ENCODE measurements around the gene HARBI1.
A peak's percentile ranks its signal among the peaks of the same experiment; 100 is the strongest.

The HARBI1 gene, protein sequence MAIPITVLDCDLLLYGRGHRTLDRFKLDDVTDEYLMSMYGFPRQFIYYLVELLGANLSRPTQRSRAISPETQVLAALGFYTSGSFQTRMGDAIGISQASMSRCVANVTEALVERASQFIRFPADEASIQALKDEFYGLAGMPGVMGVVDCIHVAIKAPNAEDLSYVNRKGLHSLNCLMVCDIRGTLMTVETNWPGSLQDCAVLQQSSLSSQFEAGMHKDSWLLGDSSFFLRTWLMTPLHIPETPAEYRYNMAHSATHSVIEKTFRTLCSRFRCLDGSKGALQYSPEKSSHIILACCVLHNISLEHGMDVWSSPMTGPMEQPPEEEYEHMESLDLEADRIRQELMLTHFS

DNA sequence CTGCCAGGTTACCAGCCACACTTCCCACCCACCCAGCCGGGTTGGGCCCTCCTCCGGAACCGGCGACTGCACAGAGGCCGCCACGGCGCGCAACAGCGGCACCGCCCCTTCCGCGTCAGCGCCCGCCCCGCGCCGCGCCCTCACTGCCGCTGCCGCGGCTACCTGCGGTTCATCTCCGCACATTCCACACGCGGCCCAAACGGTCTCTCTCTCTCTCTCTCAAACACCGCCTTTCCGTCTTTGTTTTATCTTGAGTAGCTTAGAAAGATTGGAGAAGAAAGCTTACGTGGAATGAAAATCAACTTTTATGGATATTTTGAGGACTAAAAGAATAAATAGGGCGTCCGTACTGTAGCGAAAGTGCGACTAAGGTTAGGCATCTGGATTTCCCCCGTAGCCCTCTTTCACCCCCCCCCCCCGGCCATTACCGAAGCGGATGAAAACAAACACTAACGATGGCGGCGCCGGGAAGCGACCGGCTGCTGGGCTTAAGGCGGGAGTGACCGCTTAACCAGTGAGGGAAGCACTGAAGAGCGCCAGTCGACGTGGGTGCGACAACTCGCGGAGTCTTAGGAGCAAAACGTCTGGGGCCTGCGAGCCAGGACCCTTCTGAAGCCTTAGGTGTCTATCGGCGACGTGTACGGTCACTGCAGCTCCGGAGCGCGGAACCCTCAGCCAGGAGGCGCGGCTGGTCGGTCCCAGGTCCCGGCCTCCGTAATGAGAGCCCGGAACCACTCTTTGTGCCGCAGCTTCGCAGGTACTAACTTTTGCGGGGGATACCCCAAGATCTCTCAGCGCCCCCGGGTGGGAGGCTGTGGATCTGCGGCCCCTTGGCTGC is at the start of gene HARBI1, which contains the start of gene ATG13:
Gene HARBI1 (minus strand): TSS at position 94 of the 838 bp plus-strand sequence. CDS start 990 bp downstream, outside the sequence.
Gene ATG13 (plus strand): TSS at position 420 of the 838 bp plus-strand sequence. CDS start 26,739 bp downstream, outside the sequence.
- peak; percentile 94 for DNase-seq

DNA sequence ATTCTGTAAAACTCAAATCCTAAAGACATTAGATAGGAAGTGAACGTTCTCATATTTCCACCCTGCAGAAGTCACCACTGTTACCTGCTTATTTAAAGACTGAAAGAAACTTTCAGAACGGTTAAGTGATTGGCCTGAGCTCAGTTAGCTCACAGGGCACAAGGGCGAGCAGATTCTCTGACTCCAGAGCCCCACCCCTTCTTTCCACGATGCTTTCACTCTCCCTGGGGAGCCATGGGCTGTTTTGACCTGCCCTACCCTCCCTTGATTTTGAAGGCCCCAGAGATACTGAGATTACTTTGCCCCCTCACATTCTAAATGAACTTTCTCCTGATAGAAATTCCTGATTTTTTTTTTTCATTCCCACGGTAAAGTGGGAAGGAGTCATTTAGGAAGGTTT is 49.5 kb upstream of the HARBI1 start:
- DNase-seq = no peak

DNA sequence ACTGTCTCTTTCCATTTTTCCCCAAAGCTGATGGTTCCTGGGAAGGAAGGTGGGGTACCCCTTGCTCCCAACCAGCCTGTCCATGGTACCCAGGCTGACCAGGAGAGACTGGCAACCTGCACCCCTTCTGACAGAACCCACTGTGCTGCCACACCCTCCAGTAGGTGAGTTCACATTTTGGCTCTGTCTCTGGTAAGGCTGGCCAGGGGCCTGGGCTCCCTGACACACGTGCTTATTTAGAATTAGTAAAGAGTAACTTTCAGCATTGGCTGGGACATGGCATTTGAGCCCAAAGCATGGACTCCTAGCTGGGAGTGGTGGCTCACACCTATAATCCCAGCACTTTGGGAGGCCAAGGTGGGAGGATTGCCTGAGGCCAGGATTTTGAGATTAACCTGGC is 48.3 kb upstream of the HARBI1 start:
- no peak for DNase-seq

DNA sequence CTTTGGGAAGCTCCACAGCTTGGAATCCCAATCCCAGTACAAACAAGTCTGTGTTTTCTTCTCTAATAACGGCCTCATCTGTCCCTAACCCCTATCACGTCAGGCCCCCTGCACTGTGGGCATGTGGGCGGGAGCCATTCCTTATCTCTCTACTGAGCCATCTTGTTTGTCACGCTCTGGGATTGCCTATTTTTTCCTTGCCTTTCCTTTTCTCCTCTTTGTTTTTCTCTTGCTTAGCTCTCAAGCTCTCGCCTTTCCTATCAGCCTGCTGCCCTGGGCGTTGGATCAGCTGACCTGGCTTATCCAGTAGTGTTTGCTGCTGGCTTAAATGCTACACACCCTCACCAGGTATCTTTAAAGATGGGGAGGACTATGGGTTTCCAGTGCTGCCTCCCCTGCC is 47.6 kb upstream of the HARBI1 start:
- no peak for DNase-seq

DNA sequence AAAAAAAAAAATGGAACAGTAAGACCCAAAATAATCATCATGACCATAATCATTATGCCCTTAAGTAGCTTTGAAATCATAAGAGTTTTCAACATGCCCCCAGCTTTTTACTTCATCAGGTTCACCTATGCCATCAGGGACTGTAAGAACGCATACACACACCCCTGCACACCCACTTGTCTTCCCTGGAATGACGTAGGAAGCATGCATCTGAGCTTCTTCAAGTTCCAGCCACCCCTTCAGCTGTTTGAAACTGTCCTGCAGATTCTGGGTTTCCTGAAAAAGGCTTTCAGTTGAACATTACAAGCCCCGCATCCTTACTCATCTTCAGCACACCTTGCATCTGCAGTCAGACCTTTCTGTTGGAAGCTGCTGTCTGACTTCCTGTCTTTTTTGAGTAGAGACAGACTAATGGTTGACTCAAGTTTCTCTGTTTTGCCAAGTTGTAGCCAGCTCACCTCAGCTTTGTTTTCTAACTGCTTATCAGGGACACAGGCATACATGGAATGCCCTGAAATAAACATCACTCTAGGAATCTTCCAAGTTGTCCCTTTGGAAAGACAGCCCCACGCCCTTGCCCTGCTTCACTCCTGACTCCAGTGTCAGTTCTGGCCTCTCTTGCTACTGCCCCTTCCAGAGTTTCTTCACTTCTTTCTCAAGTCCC is 46.4 kb upstream of the HARBI1 start:
- no peak for DNase-seq

DNA sequence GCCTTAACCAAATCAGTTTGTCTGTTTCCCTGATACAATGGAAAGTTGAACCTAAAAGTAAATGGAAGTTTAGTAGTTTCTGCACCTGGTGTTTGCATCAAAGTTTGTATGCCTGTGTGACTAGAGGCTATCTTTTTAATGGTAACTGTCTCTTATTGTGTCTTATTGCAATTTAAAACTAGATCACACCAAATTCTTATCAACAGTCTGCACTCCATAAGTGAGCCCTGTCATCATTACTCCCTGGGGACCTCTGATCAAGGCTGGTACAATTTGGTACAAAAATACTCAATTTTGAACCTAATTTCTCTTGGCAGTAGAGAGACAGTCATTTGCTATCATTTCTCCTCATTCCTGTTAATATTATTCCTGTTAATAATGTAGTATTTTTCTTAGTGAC is 45.3 kb upstream of the HARBI1 start:
- no peak for DNase-seq

DNA sequence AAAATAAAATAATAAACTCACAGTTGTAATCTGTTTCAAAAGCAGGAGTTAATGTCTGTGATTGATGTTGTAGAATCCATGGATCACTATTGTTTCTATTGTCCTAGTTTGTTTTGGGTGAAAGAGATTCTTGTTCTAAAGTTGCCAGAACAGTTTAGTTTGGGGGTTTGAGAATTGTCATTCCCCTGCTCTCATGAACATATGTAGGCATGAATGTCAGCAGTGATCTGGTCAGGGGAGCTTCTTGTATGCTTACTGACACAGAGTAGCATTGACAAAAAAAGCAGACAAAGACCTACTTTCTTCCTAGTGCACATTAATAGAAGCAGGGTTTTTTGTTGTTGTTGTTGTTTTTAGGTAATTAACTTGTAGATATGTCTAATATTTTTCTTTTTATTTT is 44.8 kb upstream of the HARBI1 start:
- DNase-seq = no peak

DNA sequence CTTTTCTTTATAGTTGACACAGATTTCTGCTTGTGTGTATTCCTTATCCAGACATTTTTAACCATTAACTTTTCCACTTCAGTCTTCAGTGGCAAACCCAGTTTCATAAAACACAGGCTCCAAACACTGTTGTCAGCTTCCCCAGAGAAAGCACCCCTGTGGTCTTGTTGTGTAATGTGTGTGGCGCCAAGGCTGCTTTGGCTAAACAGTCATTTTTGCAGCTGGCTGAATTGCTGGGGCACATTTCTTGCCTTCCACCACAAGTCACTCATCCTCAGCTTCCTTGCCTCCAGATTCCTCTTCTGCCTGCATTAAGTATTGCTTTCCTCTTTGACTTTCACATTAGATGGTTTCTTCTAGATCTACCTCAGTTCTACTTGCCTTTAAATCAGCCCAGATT is 42.9 kb upstream of the HARBI1 start:
- no peak for DNase-seq

DNA sequence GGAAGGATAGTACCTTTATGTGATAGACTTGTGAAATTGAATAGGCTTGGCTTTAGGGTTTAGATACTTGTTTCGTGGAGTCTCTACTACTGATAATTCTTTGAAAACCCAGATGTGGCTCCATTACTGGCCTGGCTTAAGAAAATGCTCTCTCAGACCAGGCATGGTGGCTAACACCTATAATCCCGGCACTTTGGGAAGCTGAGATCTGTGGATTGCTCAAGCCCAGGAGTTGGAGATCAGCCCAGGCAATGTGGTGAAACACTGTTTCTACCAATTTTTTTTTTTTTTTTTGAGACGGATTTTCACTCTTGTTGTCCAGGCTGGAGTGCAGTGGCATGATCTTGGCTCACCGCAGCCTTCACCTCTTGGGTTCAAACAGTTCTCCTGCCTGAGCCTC is 41.2 kb upstream of the HARBI1 start:
- DNase-seq = no peak

DNA sequence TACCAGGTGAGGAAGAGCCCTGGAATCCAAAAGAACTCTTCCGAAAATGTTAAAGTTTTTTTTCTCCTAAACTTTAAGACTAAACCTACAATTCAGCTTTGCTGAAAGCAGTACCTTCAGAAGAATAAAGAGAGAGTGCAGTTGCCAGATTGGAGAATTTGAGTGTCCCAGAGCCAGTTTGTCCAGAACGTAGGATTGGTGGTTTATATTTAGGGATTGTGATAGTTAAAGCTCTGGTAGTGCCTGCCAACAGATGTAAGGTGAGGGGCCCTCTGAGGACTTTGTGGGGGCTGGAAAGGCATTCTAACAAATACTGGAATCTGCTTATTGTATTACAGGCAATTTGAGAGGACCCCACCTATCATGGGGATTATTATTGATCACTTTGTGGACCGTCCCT is 40.2 kb upstream of the HARBI1 start:
- DNase-seq = no peak

DNA sequence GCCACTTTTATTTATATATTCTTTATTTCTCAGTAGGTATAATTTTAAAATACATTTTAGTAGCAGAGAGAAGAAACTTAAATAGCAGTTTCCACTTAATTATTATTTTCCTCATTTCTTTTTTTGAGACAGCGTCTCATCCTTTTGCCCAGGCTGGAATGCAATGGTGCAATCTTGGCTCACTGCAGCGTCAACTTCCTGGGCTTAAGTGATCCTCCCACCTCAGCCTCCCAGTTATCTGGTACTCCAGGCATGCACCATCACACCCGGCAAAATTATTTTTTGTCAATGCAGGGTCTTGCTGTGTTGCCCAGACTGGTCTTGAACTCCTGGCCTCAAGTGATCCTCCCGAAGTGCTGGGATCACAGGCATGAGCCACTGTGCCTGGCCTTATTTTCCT is 38.6 kb upstream of the HARBI1 start:
- no peak for DNase-seq

DNA sequence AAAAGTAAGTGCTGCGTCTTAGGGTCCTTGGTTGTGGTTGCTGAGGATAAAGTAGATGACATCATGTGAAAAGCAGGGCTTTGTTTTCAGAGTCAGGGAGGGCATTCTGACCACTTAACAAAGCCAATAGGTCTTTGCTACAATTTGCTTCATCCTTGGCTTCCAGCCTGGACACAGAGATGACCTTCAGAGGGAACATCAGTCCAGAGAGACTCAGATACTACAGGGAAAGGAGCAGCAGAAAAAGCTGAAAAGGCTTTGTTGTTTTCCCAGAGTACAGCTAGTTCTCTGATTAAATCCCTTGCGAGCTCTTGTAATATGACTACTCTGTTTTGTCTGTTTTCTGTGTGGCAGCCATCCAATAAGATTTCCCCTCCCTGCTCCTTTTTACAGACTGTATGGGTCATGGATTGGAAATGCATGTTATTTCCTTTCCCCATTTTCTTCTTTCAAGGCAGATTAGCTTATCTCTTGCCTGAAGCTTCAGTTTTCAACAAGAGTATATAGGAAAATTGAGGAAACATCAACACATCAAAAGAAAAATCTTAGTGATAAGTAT is 32.2 kb upstream of the HARBI1 start:
- no peak for DNase-seq

DNA sequence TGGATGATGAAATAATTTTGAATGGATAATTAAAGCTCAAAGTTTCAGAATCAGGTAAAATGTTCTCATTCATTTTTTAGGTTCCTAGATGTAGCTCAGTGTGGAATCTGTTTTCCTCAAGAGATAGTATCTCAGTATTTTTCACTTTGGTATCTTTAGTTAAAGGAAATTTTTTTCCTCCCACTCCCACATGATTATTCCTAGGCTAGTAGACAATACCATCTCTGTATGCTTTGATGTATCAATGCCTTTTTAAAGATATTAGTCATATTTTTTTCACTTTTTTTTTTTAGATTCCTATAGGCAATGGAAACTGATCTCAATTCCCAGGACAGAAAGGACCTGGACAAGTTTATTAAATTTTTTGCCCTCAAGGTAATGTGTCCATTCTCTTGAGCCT is 27.0 kb upstream of the HARBI1 start:
- DNase-seq = no peak

DNA sequence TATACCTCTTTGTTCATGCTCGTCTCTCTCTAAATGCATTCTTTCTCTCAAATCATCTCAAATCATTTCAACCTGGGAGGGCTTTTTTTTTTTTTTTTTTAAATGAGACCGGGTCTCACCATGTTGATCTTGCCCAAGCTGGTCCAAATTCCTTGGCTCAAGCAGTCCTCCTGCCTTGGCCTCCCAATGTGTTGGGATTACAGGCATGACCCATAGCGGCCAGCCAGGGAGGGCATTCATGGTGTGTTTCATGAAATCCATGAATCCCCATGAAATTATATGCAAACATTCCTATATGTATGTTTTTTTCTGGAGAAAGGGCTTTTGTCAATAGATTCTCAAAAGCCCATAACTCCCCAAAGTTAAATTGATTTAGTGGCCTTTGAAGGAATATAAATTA is 26.5 kb upstream of the HARBI1 start:
- no peak for DNase-seq

DNA sequence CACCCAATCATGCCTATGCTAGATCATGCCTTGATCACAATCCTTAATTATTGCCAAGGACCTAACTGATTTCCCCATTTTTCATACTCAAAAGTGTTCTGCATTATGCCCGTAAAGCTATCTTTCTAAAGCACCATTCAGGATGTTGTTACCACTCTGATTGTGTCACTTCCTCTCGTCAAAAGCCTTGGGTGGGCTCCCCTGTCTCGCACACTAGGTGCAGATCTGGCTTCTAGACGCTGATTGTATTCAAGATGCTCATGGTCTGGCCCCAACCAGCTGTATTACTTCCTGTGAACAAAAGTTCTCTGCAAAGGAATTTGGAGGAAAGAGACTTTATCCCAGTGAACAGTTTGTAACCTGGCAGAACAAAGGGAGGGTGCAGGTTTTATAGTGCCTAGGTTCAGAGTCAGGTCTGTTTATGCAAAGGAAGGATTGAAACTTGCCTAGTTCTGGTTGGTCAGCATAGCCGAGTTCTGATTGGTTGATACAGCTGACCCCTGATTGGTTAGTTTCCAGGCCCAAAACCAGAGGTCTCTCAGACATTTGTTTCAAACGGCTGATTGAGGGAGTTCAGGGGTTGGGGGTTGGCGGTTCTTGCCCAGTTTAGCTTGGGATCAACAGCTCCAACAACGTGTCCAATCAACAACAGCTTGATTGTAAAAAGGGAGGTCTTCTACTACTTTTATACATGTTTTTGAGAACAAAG is 25.8 kb upstream of the HARBI1 start:
- no peak for DNase-seq

DNA sequence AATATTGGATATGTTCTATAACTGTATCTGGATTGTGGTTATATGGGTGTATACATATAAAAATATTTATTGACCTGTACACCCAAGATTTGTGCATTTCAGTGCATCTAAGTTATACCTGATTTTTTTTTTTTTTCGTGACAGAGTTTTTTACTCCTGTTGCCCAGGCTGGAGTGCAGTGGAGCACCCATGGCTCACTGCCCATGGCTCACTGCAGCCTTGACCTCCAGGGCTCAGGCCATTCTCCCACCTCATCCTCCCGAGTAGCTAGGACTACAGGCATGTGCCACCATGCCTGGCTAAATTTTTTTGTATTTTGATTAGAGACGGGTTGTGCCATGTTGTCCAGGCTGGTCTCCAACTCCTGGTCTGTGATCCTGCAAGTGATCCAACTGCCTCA is 24.6 kb upstream of the HARBI1 start:
- DNase-seq = no peak

DNA sequence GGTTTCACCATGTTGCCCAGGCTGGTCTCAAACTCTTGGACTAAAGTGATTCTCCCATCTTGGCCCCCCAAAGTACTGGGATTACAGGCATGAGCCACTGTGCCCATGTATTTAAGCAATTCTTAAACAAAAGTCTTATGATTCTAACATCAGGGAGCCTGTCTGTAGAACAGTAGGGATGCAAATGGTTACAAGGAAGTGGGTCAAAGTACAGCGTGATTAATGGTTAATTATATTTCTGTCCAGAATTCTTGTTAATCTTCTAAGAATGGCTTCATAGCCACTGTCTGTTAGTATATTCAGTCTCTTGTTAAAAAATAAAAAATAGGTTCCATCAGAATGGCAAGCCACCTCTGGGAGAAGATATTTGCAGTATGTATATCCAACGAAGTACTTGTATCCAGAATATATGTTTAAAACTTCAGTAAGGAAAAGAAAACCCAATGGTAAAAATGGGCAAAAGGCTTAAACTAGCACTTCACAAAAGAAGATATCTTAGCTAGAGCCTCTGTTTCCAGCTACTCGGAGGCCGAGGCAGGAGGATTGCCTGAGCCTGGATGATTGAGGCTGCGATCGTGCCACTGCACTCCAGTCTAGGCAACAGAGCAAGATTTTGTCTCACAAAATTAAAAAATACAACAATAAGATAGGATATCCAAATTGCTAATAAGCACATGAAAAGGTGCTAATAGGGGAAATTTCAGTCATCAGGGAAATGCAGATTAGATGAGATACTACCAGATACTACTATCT is 23.2 kb upstream of the HARBI1 start:
- DNase-seq = no peak

DNA sequence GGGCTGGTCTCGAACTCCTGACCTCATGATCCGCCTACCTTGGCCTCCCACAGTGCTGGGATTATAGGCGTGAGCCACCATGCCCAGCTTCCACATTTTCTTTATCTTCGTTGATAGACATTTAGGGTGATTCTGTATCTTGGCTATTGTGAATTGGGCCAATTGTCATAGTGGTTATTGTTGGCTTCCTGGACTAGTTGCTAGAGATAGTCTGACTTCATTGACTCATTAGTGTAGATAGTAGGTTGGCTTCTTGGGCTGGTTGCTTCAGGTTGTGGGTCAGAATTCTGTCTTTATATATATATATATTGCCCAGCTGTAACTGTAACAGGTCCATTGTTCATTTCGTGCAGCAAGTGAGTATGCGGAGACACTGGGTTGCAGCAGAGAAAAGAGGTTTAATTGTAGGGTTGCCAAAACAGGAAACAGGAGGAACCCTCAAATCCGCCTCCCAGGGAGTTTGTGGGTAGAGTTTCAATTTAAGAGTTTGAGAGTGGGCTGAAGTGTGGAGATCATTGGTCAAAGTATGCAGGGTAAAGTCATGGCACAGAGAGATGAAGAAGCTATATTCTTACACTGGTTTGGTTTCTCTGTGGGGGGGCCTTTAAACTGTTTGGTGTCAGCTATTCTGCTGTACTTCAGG is 22.3 kb upstream of the HARBI1 start:
- no peak for DNase-seq

DNA sequence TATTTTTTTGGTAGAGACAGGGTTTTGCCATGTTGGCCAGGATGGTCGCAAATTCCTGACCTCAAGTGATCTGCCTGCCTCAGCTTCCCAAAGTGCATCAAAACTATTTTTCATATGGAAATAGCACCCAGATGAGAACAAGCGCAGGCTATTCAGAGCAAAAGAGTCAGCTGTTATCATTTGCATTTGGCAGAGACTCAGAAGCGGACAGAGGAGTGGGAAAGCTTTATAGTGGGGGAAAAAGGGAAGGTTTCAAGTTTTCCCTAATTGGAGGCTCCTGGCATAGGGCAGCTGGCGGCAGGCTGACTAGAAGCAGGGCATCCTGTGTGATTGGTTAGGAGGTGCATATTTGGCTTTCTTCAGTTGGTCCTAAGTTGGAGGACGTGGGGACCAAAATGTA is 20.5 kb upstream of the HARBI1 start:
- DNase-seq = no peak

DNA sequence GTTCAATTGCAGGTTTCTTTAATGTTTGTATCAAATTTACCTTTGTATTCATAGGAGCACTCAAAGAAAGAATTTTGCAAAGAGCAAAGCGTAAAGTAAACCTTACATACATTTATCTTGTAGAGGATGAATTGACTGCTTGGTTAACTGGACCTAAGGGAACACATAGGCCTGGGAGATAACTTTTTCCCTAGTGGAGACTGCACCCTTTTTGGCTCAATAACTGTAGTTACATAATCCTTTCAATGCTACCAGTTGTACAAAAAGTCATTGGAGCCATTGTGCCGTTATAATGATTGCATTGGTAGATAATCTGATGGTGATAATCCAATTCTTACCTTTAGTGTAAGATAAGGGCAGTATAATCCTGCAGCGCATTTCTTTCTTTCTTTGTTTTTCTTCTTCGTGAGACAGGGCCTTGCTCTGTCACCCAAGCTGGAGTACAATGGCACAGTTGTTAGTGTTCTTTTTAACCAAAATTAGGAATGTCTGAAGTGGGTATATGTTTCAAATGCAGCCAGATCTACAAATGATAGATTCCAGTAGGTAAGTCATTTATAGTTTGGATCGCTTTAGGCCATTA is 18.6 kb upstream of the HARBI1 start:
- no peak for DNase-seq
